GM18870 (cell line): ENCODE data around the gene MBTPS1.

Experiments used
- ATAC-seq: cut with Tn5 transposase; IDR thresholded peaks from one replicate; pipeline ENCODE4 v1.9.1; 2021; ENCODE audit warnings: moderate library complexity; ENCODE audit not compliant: unreplicated experiment

Gene MBTPS1

GRCh38 chr16:84116720-84117493 is at the start of gene MBTPS1:
Gene MBTPS1 (minus strand): TSS chr16:84116942. CDS start chr16:84101783, 15,159 bp downstream.
- peak; percentile 81 for ATAC-seq

DNA sequence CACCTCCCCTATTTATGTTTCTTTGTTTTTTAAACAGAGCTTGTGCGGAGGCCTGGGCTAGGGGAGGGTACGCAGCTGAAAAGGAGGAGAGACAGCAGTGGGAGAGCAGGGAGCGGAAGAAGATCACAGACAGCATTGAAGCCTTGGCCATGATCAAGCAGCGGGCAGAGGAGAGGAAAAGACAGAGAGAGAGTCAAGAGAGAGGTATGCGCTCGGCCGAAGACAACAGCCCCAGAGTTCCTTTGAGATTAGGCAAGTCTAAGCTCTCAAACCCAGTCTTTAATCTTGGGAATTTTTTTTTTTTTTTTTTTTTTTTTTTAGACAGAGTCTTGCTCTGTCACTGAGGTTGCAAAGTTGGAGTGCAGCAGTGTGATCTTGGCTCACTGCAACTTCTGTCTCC is 49.0 kb upstream of the MBTPS1 start:
- no peak for ATAC-seq

GRCh38 chr16:84161801-84162200 is 45.1 kb upstream of the MBTPS1 start:
- ATAC-seq, result no peak

DNA sequence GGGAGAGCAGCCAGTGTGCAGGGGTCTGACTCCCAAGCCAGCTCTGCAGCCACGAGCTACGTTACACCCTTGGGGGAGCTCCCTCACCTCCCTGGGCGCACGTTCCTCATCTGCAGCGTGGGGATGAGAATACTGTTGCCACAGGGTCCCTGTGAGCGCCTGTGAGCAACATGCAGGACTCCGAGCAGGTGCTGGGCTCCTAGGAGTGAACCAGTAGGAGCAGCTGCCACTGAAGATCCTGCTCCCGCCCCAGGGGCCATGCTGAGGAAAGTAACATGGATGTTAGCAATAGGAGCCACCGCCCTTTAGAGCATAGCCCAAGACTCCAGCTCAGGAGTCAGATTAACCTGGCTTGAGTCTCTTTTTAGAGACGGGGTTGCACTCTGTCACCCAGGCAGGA is 44.3 kb upstream of the MBTPS1 start:
- ATAC-seq, result no peak

DNA sequence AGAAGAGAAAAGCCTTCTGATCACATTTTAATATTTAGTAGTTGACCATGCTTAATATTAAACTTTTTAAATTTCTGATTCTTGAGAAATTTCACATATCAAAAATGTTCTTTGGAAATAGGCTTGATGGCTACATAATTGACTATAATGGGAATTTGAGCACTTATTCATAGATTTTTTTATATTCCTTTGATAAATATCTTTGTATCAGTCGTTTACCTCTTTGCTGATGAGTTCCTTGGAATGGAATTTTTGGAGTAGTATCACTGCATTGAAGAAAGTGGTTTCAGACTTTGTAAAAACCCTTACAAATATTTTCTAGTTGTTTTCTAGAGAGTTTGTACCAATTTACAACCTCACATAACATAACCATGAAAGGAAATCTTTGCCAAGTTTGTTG is 43.1 kb upstream of the MBTPS1 start:
- ATAC-seq, result no peak

GRCh38 chr16:84159007-84159406 is 42.3 kb upstream of the MBTPS1 start:
- no peak for ATAC-seq

DNA sequence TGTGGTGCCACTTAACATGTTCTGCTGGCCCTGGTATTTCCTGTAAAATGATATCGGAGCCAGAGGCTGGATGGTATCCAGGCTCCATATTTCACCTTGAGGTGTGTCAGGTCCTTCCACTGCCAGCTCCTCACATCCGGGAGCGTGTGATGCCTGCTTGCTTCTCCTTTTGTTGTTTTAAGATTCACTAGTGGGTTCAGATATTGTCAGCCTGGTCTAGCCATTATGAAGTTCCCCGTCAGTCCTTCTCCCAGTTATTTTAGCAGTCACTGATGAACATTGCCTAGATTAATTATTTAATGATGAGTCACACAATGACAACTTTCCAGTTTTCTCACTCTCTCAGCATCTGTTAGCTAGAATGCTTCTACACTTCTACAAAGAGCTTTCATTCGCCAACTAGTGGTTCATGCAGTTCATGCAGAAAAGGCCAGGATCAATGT is 39.6 kb upstream of the MBTPS1 start:
- no peak for ATAC-seq

DNA sequence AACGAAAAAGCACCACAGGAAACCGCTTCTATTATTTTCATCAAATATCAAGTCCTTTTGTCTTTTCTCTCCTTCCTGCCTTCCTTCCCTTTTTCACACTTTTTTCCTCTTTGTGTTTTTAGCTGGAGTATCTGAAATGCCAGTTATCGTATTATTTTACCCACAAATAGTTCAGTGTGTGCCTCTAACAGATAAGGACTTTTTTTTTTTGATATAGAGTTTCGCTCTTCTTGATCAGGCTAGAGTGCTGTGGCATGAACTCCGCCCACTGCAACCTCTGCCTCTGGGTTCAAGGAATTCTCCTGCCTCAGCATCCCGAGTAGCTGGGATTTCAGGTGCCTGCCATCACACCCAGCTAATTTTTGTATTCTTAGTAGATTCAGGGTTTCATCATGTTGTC is 39.0 kb upstream of the MBTPS1 start:
- no peak for ATAC-seq

- no peak for ATAC-seq
Measured at GRCh38 chr16:84155226-84155625, 38.5 kb upstream of the MBTPS1 start.

- no peak for ATAC-seq
Measured at GRCh38 chr16:84153660-84154214, 37.0 kb upstream of the MBTPS1 start.

DNA sequence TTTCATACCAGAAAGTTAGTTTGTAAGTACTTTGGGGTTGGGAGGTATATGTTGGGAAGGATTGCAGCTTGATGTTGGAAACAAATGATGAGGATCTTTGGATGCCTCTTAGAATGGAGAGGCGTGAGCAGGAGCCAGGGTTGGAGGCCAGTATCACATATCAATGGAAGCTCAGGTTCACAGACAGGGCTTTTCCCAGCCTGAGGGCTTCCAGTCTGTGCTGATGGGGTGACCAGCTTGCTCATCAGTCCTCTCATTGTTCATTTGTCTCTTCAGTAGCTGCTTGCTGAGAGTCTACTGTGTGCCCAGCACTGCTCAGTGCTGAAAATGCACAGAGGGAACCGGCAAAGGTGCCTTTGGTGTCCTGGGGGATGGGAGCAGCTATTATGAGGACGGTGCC is 34.2 kb upstream of the MBTPS1 start:
- ATAC-seq, result no peak

DNA sequence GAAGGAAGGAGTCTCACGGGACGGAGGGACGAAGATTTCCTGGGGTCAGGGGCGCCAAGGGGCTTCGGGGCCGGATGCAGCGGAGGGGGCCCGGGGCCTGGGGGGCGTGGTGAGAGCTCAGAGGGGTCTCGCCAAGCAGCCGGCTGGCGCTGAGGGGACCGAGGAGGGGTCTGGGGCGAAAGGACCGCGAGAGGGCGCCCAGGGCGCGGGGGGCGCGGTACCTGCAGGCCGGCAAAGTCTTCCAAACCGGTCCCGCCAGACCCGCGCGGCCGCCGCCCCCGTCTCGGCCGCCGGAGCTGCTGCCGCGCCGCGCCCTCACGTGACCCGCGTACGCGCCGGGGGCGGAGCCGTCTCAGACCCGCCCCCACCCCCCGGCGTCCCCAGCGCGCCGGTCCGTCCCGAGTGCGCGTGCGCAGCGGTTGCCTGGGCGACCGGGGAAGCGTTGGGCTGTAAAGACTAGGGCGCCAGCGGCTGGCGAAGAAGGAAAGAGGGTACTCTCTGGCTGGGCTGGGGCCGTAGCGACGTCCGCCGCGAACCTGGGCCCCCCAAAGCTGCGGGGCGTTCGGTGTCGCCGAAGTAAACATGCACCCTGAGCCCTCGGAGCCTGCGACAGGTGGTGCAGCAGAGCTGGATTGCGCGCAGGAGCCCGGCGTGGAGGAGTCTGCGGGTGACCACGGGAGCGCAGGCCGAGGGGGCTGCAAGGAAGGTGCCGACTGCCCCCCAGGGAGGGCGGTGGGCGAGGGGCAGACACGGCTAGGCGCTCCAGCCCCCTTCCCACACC is 28.3 kb upstream of the MBTPS1 start, which contains the start of the genes DNAAF1 and HSDL1:
DNAAF1 (plus strand) TSS at position 450 of the 781 bp plus-strand sequence; CDS start at position 583, 133 bp downstream.
HSDL1 (minus strand) TSS at position 319 of the 781 bp plus-strand sequence. CDS start 13,856 bp downstream, outside the sequence.
- peak; percentile 48 for ATAC-seq

GRCh38 chr16:84144209-84144858 is 27.6 kb upstream of the MBTPS1 start:
- ATAC-seq, result no peak

DNA sequence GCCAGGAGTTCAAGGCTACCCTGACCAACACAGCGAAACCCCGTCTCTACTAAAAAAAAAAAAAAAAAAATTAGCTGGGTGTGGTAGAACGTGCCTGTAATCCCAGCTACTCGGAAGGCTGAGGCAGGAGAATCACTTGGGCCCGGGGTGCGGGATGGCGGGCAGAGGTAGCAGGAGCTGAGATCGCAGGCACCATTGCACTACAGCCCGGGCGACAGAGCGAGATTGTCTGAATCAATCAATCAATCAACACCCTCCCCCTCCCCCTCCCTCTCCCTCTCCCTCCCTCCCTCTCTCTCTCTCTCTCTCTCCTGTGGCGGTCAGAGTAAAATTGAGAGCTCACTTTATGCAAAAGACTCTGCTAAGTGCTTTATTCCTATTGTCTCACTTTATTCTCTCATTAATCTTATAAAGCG is 27.1 kb upstream of the MBTPS1 start:
- no peak for ATAC-seq

DNA sequence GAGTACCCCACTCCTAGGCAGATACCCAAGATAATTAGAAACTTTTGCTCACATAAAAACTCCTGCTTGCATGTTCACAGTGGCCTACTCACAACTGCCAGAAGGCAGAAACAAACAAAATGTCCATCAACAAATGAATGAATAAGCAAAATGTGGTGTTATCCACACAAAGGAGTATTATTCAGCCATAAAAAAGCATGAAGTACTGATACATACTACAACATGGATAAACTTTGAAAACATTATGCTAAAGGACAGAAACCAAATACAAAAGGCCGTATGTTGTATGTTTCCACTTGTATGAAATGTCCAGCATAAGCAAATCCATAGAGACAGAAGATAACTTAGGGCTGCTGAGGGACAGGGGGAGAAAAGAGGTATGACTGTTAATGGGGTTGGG is 26.3 kb upstream of the MBTPS1 start:
- no peak for ATAC-seq

- ATAC-seq, result no peak
Measured at GRCh38 chr16:84141143-84141670, 24.5 kb upstream of the MBTPS1 start.

DNA sequence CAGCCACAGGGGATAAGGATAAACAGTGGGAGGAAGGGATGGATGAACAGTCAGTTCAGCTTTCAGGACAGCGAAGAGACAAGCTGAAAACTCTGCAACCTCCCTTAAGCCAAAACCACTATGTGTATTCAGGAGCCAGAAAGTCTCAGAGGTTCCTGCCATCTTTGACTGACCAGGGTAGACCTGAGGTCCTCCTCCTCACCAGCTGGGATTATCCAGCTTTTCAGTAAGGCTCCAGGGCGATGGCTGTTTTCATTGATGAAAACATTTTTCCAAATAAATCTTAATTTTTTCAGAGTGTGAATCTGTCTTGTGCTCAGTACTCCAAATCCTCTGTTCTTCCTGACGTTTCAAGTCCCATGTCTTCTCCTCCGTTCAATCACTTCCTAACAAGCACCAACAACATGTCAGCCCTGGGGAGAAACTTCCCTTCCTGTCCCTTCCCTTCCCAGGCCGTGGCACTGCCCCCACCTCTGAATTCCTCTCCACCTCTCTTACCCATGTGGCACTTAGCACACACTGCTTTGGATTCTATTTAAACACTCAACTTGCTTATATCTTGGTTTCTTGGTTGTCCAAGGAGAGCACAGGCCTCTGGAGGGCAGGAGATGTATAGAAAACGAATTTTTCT is 23.0 kb upstream of the MBTPS1 start:
- no peak for ATAC-seq

DNA sequence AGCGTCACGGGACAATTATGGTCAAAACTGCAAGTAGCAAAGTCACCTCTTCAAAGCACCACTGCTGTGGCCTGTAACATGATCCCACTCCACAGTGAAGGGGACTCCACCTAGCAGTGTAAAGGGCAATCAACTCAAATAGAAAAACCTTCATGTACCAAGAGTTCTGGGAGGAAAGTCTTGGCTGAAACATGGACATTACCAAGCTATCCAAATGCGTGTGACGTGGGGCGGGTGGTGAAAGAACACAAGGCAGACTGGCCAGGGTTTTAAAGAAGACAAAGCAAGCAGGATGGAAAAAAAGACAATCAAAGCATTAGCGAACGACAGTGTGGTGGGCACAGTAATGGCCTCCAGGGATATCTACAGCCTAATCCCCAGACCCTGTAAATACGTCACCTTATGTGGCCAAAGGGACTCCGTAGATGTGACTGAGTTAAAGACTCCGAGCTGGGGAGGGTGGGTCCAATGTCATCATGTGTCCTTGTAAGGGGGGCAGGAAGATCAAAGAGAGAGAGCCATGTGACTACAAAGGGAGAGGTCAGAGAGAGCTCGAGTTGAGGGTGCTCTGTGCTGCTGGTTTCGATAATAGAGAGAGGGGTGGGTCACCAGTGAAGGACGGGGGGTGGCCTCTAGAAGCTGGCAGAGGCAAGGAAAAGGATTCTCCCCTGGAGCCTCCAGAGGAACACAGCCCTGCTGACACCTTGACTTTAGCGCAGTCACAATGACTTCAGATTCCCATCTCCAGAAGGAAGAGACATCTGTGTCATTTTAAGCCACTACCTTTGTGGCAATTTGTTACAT is 22.3 kb upstream of the MBTPS1 start:
- peak; percentile 69 for ATAC-seq

GRCh38 chr16:84138500-84138823 is 21.7 kb upstream of the MBTPS1 start:
- no peak for ATAC-seq
